OCI-LY3 (cell line): ENCODE results near the gene CFAP251.

ENCODE experiments used
- EZH2phosphoT487 ChIP-seq: fragments of 200-600 bp; shearing (Covaris generic); IDR thresholded peaks from 2 replicates; pipeline ENCODE4 v1.6.1; 2018; ENCODE audit warnings: antibody characterized with exemption, mixed run types, low read depth
- TF ChIP-seq, protein P1 (sequence below): fragments of 200-600, 300-600 bp; sonication (generic); IDR thresholded peaks from 2 replicates; pipeline ENCODE4 v1.5.1; 2014; ENCODE audit warnings: antibody characterized with exemption, low read length, low read depth

GRCh38 chr12:121943926-121944325, 25.5 kb downstream of the CFAP251 start:
- no peak for TF ChIP-seq EZH2phosphoT487
- TF ChIP-seq, protein P1, sequence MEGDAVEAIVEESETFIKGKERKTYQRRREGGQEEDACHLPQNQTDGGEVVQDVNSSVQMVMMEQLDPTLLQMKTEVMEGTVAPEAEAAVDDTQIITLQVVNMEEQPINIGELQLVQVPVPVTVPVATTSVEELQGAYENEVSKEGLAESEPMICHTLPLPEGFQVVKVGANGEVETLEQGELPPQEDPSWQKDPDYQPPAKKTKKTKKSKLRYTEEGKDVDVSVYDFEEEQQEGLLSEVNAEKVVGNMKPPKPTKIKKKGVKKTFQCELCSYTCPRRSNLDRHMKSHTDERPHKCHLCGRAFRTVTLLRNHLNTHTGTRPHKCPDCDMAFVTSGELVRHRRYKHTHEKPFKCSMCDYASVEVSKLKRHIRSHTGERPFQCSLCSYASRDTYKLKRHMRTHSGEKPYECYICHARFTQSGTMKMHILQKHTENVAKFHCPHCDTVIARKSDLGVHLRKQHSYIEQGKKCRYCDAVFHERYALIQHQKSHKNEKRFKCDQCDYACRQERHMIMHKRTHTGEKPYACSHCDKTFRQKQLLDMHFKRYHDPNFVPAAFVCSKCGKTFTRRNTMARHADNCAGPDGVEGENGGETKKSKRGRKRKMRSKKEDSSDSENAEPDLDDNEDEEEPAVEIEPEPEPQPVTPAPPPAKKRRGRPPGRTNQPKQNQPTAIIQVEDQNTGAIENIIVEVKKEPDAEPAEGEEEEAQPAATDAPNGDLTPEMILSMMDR = no peak
